H1 (cell line): ENCODE results near the gene TSC22D4. TPM values are rescaled to one million over a fixed set of nuclear protein-coding genes. Genes with fewer than 3 reads are reported as not detected.

Experiments
- CTCF ChIA-PET: fragments of 300-600 bp; sonication (Branson Sonifier 250); formaldehyde crosslinking; loops from one replicate; lab custom pipeline; 2021; ENCODE audit not compliant: partially characterized antibody; lab: Charles Lee
- POLR2A ChIA-PET: fragments of 300-600 bp; sonication (Branson Sonifier 250); formaldehyde crosslinking; loops from one replicate; lab custom pipeline; 2021; ENCODE audit warnings: inconsistent platforms; ENCODE audit not compliant: partially characterized antibody; lab: Charles Lee
- DNase-seq, 2 experiments: peaks; one replicate each; pipeline versions ENCODE4 v3.0.0 to v3.0.0-alpha.2; 2010 to 2022; ENCODE audit warnings: low spot score in 2 of 2, low read depth in 1 of 2, mixed read lengths in 1 of 2
- FAIRE-seq: peaks from 2 replicates; lab custom pipeline; 2011; peaks lifted over from hg19 to GRCh38; lab: Jason Lieb, UNC
- H2AFZ ChIP-seq: 2 replicates; pipeline ENCODE4 v1.8.1; 2012; ENCODE audit warnings: low read length, inconsistent platforms
- H2AK5ac ChIP-seq: 2 replicates; pipeline ENCODE4 v1.6.1; 2013; ENCODE audit warnings: low read depth, low read length
- H2BK120ac ChIP-seq: replicated peaks from 2 replicates; pipeline ENCODE3; 2013; ENCODE audit warnings: low read depth, low read length, inconsistent platforms
- H2BK12ac ChIP-seq: 2 replicates; pipeline ENCODE4 v1.6.1; 2013; ENCODE audit warnings: low read depth, low read length
- H2BK15ac ChIP-seq: 2 replicates; pipeline ENCODE4 v1.6.1; 2013; ENCODE audit warnings: low read length
- H2BK20ac ChIP-seq: 2 replicates; pipeline ENCODE4 v1.6.1; 2013; ENCODE audit warnings: low read length
- H2BK5ac ChIP-seq: 2 replicates; pipeline ENCODE4 v1.6.1; 2013; ENCODE audit warnings: low read depth, low read length
- H3K14ac ChIP-seq: 2 replicates; pipeline ENCODE4 v1.6.1; 2013; ENCODE audit warnings: inconsistent platforms; ENCODE audit not compliant: insufficient read length
- H3K18ac ChIP-seq: 2 replicates; pipeline ENCODE4 v1.6.1; 2013; ENCODE audit warnings: low read length; ENCODE audit errors: extremely low read depth
- H3K23ac ChIP-seq: 2 replicates; pipeline ENCODE4 v1.6.1; 2013; ENCODE audit warnings: inconsistent platforms; ENCODE audit not compliant: insufficient read length
- H3K23me2 ChIP-seq: 2 replicates; pipeline ENCODE4 v1.6.1; 2013; ENCODE audit warnings: low read depth, low read length
- H3K27ac ChIP-seq: 2 replicates; pipeline ENCODE4 v1.6.1; 2011; ENCODE audit warnings: low read depth, low read length, inconsistent platforms
- H3K27me3 ChIP-seq, 4 experiments: replicated peaks in 1 of 4; 1 replicate in 1 of 4; 2 replicates in 3 of 4; pipeline versions ENCODE4 v1.6.1 to v1.8.1; 2011 to 2013; ENCODE audit warnings: low read length in 3 of 4, mild to moderate bottlenecking in 3 of 4, inconsistent platforms in 2 of 4, mixed read lengths in 2 of 4, moderate library complexity in 1 of 4; ENCODE audit not compliant: control insufficient read depth in 3 of 4, insufficient read depth in 3 of 4; ENCODE audit errors: extremely low read depth in 1 of 4
- H3K36me3 ChIP-seq, 4 experiments: 2 replicates each; pipeline versions ENCODE4 v1.6.1 to v1.8.1; 2011 to 2013; ENCODE audit warnings: mild to moderate bottlenecking in 4 of 4, low read length in 3 of 4, moderate library complexity in 2 of 4, control low read depth in 1 of 4, inconsistent platforms in 1 of 4; ENCODE audit not compliant: insufficient read depth in 4 of 4, control insufficient read depth in 2 of 4
- H3K4ac ChIP-seq: replicated peaks from 2 replicates; pipeline ENCODE3; 2013; ENCODE audit warnings: low read length, low read depth, mixed read lengths, inconsistent platforms; ENCODE audit not compliant: insufficient read length
- H3K4me1 ChIP-seq, 4 experiments: replicated peaks in 1 of 4; 1 replicate in 1 of 4; 2 replicates in 3 of 4; pipeline versions ENCODE4 v1.6.1 to v1.8.1; 2011 to 2013; ENCODE audit warnings: low read length in 3 of 4, inconsistent platforms in 2 of 4, mixed read lengths in 1 of 4; ENCODE audit not compliant: insufficient read depth in 4 of 4, control insufficient read depth in 3 of 4
- H3K4me2 ChIP-seq, 2 experiments: 2 replicates each; pipeline versions ENCODE4 v1.6.1 to v1.8.1; 2011 to 2013; ENCODE audit warnings: low read depth in 2 of 2, low read length in 2 of 2, control low read depth in 1 of 2, inconsistent platforms in 1 of 2, mild to moderate bottlenecking in 1 of 2; ENCODE audit not compliant: insufficient read depth in 1 of 2
- H3K4me3 ChIP-seq, 4 experiments: fragments of 200-600, 300-600 bp in 1 of 4; sonication (generic), shearing (Covaris generic), sonication (Bioruptor Twin) in 1 of 4; 2 replicates each; pipeline versions ENCODE4 v1.5.1 to v1.8.1; 2011 to 2016; ENCODE audit warnings: low read length in 4 of 4, low read depth in 3 of 4, control low read depth in 2 of 4, inconsistent platforms in 2 of 4, mild to moderate bottlenecking in 2 of 4, mixed read lengths in 1 of 4, moderate library complexity in 1 of 4; ENCODE audit not compliant: insufficient read depth in 2 of 4; ENCODE audit errors: extremely low read depth in 1 of 4
- H3K56ac ChIP-seq: replicated peaks from 2 replicates; pipeline ENCODE3; 2013; ENCODE audit warnings: low read depth, mild to moderate bottlenecking, mixed read lengths, low read length, inconsistent platforms; ENCODE audit not compliant: insufficient read length
- H3K79me1 ChIP-seq: 2 replicates; pipeline ENCODE4 v1.6.1; 2013; ENCODE audit warnings: low read depth, low read length, control low read depth
- H3K79me2 ChIP-seq, 2 experiments: 2 replicates each; pipeline versions ENCODE4 v1.6.1 to v1.8.1; 2012 to 2013; ENCODE audit warnings: low read length in 2 of 2, mild to moderate bottlenecking in 2 of 2, inconsistent platforms in 1 of 2; ENCODE audit not compliant: insufficient read depth in 2 of 2, control insufficient read depth in 1 of 2
- H3K9ac ChIP-seq, 4 experiments: replicated peaks in 1 of 4; 1 replicate in 1 of 4; 2 replicates in 3 of 4; pipeline versions ENCODE4 v1.6.1 to v1.8.1; 2011 to 2013; ENCODE audit warnings: low read depth in 3 of 4, low read length in 3 of 4, control low read depth in 2 of 4, mild to moderate bottlenecking in 2 of 4, moderate library complexity in 2 of 4, inconsistent platforms in 1 of 4; ENCODE audit errors: extremely low read depth in 1 of 4
- H3K9me3 ChIP-seq, 2 experiments: 2 replicates each; pipeline versions ENCODE4 v1.6.1 to v1.8.1; 2012 to 2013; ENCODE audit warnings: mild to moderate bottlenecking in 2 of 2, moderate library complexity in 2 of 2, control low read depth in 1 of 2, inconsistent platforms in 1 of 2, low read depth in 1 of 2, low read length in 1 of 2, mixed read lengths in 1 of 2; ENCODE audit not compliant: insufficient read depth in 2 of 2
- H4K20me1 ChIP-seq, 2 experiments: replicated peaks in 1 of 2; 2 replicates each; pipeline versions ENCODE3 to v1.8.1; 2011 to 2013; ENCODE audit warnings: inconsistent platforms in 2 of 2, low read length in 2 of 2, mild to moderate bottlenecking in 1 of 2; ENCODE audit not compliant: insufficient read depth in 2 of 2, control insufficient read depth in 1 of 2
- H4K5ac ChIP-seq: 2 replicates; pipeline ENCODE4 v1.6.1; 2013; ENCODE audit warnings: low read length, low read depth, mixed read lengths, inconsistent platforms; ENCODE audit not compliant: insufficient read length
- H4K8ac ChIP-seq: 2 replicates; pipeline ENCODE4 v1.8.0; 2013; ENCODE audit warnings: mild to moderate bottlenecking, moderate library complexity, low read length, inconsistent platforms; ENCODE audit not compliant: insufficient read depth; ENCODE audit errors: extremely low read depth
- H4K91ac ChIP-seq: replicated peaks from 2 replicates; pipeline ENCODE3; 2013; ENCODE audit warnings: low read length, mixed read lengths, inconsistent platforms; ENCODE audit not compliant: insufficient read length
- KDM1A ChIP-seq: fragments of 200-600, 300-600 bp; sonication (generic); IDR thresholded peaks from 2 replicates; pipeline ENCODE4 v1.7.1; 2016; ENCODE audit warnings: mild to moderate bottlenecking, low read length, borderline replicate concordance
- RBBP5 ChIP-seq: IDR thresholded peaks from 2 replicates; pipeline ENCODE4 v1.7.1; 2012; ENCODE audit warnings: low read depth, mild to moderate bottlenecking, inconsistent platforms, low read length, moderate library complexity, borderline replicate concordance
- WGBS, 2 experiments: shearing (Covaris generic) in 1 of 2; methylation state at CpG; one replicate each; pipeline versions ENCODE4 v1.1.6 to v1.1.7; 2013 to 2015; ENCODE audit warnings: low lambda C conversion rate in 2 of 2, mixed read lengths in 2 of 2, inconsistent platforms in 1 of 2, low coverage in 1 of 2, missing lambda C conversion rate in 1 of 2; ENCODE audit not compliant: insufficient replicate concordance in 2 of 2, insufficient coverage in 1 of 2, insufficient read length in 1 of 2; ENCODE audit errors: extremely low coverage in 1 of 2, missing lambda C conversion rate in 1 of 2; 5-methylcytosine and 5-hydroxymethylcytosine counted together
- polyA plus RNA-seq, 7 experiments: library from polyadenylated mRNA; depleted of rRNA in 3 of 7; stranded (reverse) in 5 of 7; unstranded in 2 of 7; fragments of >200 nt in 5 of 7; fragments of 200-250 nt in 2 of 7; gene quantifications; 1 replicate in 5 of 7; 2 replicates in 1 of 7; 4 replicates in 1 of 7; pipeline versions ENCODE4 v1.2.1 to v1.2.3, GENCODE V29; 2011 to 2013; ENCODE audit warnings: missing spikeins in 2 of 7, mixed read lengths in 2 of 7
- total RNA-seq: library from RNA; stranded (reverse); fragmentation: NEBNext Ultra II Directional; extraction: Animal tissue kit (Norgen Biotek cat#: 25700); gene quantifications from 2 replicates; pipeline ENCODE4 v1.2.1, GENCODE V29; 2021
- TF ChIP-seq, protein P1 (sequence below): IDR thresholded peaks from 2 replicates; pipeline ENCODE4 v1.6.1; 2012; ENCODE audit warnings: low read length, inconsistent platforms
- TF ChIP-seq, protein P2 (sequence below): IDR thresholded peaks from 2 replicates; pipeline ENCODE4 v1.6.1; 2012; ENCODE audit warnings: inconsistent platforms

Gene TSC22D4
- total and polyA plus RNA-seq, 2 of the 8 experiments (the other 6 are each of a cell fraction or from before 2014, with no cell fraction given), result 13.2 to 20.3 TPM

DNA sequence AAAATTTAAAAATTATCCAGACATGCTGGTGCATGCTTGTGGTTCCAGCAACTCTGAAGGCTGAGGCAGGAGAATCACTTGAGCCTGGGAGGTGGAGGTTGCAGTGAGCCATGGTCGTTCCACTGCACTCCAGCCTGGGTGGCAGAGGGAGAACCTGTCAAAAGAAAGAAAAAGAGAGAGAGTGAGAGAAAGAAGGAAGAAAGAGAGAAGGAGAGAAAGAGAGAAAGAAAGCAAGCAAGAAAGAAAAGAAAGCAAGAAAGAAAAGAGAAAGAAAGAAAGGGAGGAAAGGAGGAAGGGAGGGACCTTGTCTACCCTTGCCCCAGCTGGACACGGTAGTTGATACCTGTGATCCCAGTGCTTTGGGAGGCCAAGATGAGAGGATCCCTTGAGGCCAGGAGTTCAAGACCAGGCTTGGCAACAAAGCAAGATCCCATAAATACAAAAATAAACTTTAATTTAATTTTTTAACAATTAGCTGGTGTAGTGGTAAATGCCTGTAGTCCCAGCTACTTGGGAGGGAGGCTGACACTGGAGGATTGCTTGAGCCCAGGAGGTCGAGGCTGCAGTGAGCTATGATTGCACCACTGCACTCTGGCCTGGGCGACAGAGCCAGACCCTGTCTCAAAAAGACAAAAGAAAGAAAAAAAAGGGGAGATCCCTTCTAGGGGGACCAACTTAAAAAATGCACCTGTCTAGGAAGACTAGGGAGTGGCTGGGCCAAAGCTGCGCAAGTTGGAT, 13.9 kb upstream of the TSC22D4 start:
- Histone ChIP-seq H3K14ac (no peak overlapping the region), H3K9ac (no peak overlapping the region), H4K5ac (no peak overlapping the region), H4K8ac (no peak overlapping the region), H2AFZ (no peak overlapping the region), H3K4ac (no peak overlapping the region), H3K23ac (no peak overlapping the region), H3K79me2 (no peaks in the 10 kb centered on the region), H3K4me2 (peak overlapping the region; percentile 77 to 79), H3K27me3 (peaks cover 0 to 4% (median 2%) of the 10 kb centered on the region in 4 experiments; a peak in 5 of 7 replicates), H2BK15ac (peak overlapping the region; percentile 81; the same call in 1 of the 2 replicates), H2BK120ac (no peak overlapping the region), H4K91ac (no peak overlapping the region), H3K79me1 (no peaks in the 10 kb centered on the region), H3K36me3 (peaks cover 0 to 9% (median 0%) of the 10 kb centered on the region in 4 experiments; a peak in 2 of 8 replicates), H3K23me2 (peaks cover 7% of the 10 kb centered on the region; the same call in 1 of the 2 replicates), H2BK5ac (no peak overlapping the region), H4K20me1 (peaks cover 0 to 7% of the 10 kb centered on the region in 2 experiments), H3K9me3 (no peaks in the 10 kb centered on the region), H3K18ac (no peak overlapping the region; the same call in 1 of the 2 replicates), H2BK20ac (no peak overlapping the region), H3K4me3 (peak overlapping the region; percentile 14 to 68 (median 30); a peak in 6 of 8 replicates), H2BK12ac (no peak overlapping the region), H3K56ac (no peak overlapping the region), H3K27ac (no peak overlapping the region), H3K4me1 (peaks cover 2 to 16% (median 11%) of the 10 kb centered on the region in 4 experiments), H2AK5ac (0 out of 2 replicates have a peak overlapping the region, but pooled peaks have one; percentile 39)
- DNase-seq, result no peak
- TF ChIP-seq RBBP5 (no peak), KDM1A (0 out of 2 replicates have a peak, but pooled peaks have one; percentile 31)
- TF ChIP-seq, protein P1, sequence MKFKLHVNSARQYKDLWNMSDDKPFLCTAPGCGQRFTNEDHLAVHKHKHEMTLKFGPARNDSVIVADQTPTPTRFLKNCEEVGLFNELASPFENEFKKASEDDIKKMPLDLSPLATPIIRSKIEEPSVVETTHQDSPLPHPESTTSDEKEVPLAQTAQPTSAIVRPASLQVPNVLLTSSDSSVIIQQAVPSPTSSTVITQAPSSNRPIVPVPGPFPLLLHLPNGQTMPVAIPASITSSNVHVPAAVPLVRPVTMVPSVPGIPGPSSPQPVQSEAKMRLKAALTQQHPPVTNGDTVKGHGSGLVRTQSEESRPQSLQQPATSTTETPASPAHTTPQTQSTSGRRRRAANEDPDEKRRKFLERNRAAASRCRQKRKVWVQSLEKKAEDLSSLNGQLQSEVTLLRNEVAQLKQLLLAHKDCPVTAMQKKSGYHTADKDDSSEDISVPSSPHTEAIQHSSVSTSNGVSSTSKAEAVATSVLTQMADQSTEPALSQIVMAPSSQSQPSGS, result no peak
- TF ChIP-seq, protein P2, sequence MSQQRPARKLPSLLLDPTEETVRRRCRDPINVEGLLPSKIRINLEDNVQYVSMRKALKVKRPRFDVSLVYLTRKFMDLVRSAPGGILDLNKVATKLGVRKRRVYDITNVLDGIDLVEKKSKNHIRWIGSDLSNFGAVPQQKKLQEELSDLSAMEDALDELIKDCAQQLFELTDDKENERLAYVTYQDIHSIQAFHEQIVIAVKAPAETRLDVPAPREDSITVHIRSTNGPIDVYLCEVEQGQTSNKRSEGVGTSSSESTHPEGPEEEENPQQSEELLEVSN, result no peak
- CTCF ChIA-PET, result interaction anchor here (1.1 to 3.7 kb wide), 7 partner anchors 9 to 74 kb away, joined by 3 to 17 read pairs (median 7); partner anchors contain the start of gene NYAP1
- POLR2A ChIA-PET, result interaction anchor here (0.6 to 1.8 kb wide), 7 partner anchors 10 to 403 kb away, joined by 3 to 7 read pairs (median 4); partner anchors contain the start of genes ACHE, AGFG2, NYAP1 and PPP1R35
- no peak for FAIRE-seq
- WGBS, 2 experiments, result 71% methylated on average over 5 of the region's 5 CpGs; no CpG with 5 or more reads in 1 of the 2 experiments
